ENCODE data around the gene LYPD6B. TPM values are rescaled to one million over a fixed set of nuclear protein-coding genes. Genes with fewer than 3 reads are reported as not detected.

The LYPD6B gene
- total RNA-seq, 1 donor: 0.18 TPM

GRCh38 chr2:149156971-149157740 is 118.7 kb downstream of the LYPD6B start:
- TF ChIP-seq, protein P1, sequence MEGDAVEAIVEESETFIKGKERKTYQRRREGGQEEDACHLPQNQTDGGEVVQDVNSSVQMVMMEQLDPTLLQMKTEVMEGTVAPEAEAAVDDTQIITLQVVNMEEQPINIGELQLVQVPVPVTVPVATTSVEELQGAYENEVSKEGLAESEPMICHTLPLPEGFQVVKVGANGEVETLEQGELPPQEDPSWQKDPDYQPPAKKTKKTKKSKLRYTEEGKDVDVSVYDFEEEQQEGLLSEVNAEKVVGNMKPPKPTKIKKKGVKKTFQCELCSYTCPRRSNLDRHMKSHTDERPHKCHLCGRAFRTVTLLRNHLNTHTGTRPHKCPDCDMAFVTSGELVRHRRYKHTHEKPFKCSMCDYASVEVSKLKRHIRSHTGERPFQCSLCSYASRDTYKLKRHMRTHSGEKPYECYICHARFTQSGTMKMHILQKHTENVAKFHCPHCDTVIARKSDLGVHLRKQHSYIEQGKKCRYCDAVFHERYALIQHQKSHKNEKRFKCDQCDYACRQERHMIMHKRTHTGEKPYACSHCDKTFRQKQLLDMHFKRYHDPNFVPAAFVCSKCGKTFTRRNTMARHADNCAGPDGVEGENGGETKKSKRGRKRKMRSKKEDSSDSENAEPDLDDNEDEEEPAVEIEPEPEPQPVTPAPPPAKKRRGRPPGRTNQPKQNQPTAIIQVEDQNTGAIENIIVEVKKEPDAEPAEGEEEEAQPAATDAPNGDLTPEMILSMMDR (IDR thresholded peaks at IDR 0.05; ENCODE audit: insufficient read depth, low read length): no peak
- H3K4me3 ChIP-seq (ENCODE audit: low read depth, low read length): no peak overlapping the region
- DNase-seq (ENCODE audit: low read depth): no peak

DNA sequence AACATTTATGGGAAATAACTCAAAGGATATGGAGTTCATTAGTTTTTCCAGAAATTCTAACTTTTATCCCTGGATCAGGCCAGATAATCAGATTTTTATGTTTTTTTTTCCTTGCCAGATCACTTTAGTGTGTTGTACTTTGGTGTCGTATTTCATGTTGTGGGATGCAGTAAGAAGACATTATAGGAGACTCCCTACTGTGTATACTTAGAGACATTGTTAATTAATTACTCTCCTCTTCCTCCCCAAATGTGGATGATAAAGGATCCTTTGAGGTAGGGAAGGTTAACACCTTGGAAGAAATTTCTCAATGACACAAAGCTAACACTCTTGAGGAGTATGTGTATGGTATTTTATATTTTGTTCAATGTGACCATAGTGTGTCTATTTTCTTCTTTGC is 120.5 kb downstream of the LYPD6B start:
- H3K4me3 ChIP-seq (ENCODE audit: low read depth, low read length): no peak overlapping the region
- DNase-seq (ENCODE audit: low read depth): no peak
- TF ChIP-seq, protein P1 (IDR thresholded peaks at IDR 0.05; ENCODE audit: insufficient read depth, low read length): no peak

DNA sequence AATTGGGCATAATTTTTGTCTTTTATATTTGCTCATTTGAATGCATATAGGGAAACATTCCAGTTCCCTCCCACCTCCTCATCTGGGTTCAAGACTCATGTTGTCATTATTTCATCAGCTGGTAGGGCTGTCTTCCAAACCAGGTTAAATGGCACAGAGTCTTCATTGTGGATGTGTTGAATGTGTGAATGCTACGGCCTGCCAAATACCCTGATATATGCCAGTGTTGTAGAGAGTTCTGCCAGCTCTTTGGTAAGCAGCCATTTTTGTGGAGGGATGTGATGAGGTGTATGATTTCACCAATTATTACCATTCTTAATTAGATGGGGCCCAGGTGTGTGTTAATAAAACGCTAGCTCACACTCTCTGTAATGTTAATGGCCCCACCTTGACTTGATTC is 121.7 kb downstream of the LYPD6B start:
- H3K4me3 ChIP-seq (ENCODE audit: low read depth, low read length): no peak overlapping the region
- TF ChIP-seq, protein P1 (IDR thresholded peaks at IDR 0.05; ENCODE audit: insufficient read depth, low read length): no peak
- DNase-seq (ENCODE audit: low read depth): no peak

GRCh38 chr2:149160701-149161217 is 122.3 kb downstream of the LYPD6B start:
- TF ChIP-seq, protein P1 (IDR thresholded peaks at IDR 0.05; ENCODE audit: insufficient read depth, low read length): no peak
- no peak overlapping the region for H3K4me3 ChIP-seq (ENCODE audit: low read depth, low read length)
- no peak for DNase-seq (ENCODE audit: low read depth)

- TF ChIP-seq, protein P1 (IDR thresholded peaks at IDR 0.05; ENCODE audit: insufficient read depth, low read length): no peak
- no peak overlapping the region for H3K4me3 ChIP-seq (ENCODE audit: low read depth, low read length)
- DNase-seq (ENCODE audit: low read depth): no peak
Observed at GRCh38 chr2:149161481-149162225, 123.2 kb downstream of the LYPD6B start.

DNA sequence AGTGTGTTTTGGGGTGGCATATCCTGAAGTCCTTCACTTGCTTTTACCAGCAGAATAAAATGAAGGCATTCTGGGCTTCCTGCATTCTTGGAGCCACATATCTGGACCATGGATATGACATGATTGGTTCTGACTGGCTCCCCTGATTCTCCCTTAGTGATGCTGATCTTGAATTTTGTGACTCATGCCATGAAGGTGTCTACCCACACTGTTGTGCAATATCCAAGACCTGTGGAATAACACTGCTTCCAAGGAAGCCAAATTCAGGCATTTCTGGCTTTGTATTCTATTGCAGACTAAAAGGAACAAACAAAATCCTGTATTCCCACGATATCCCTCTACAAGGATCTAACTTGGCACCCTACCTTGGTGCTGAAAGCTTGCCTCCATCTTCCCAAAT is 125.8 kb downstream of the LYPD6B start:
- TF ChIP-seq, protein P1 (IDR thresholded peaks at IDR 0.05; ENCODE audit: insufficient read depth, low read length): no peak
- no peak for DNase-seq (ENCODE audit: low read depth)
- H3K4me3 ChIP-seq (ENCODE audit: low read depth, low read length): no peak overlapping the region
